ENCODE results near the gene CLCN6. TPM values are rescaled to one million over a fixed set of nuclear protein-coding genes. Genes with fewer than 3 reads are reported as not detected.

The CLCN6 gene
- total RNA-seq, 1 donor from 2014 or later = 94.3 TPM

GRCh38 chr1:11860083-11860482 lies 54.1 kb downstream of the CLCN6 start:
- Mint-ChIP-seq H3K4me1 (ENCODE audit: low read depth, unreplicated experiment) (no peaks in the 10 kb centered on the region), H3K4me3 (ENCODE audit: unreplicated experiment) (no peak overlapping the region), H3K27me3 (ENCODE audit: unreplicated experiment) (peaks cover 29% of the 10 kb centered on the region), H3K36me3 (ENCODE audit: unreplicated experiment) (peaks cover 10% of the 10 kb centered on the region), H3K27ac (ENCODE audit: unreplicated experiment) (no peak overlapping the region), H3K9me3 (ENCODE audit: unreplicated experiment) (peaks cover 3% of the 10 kb centered on the region)
- TF ChIP-seq, protein P1, sequence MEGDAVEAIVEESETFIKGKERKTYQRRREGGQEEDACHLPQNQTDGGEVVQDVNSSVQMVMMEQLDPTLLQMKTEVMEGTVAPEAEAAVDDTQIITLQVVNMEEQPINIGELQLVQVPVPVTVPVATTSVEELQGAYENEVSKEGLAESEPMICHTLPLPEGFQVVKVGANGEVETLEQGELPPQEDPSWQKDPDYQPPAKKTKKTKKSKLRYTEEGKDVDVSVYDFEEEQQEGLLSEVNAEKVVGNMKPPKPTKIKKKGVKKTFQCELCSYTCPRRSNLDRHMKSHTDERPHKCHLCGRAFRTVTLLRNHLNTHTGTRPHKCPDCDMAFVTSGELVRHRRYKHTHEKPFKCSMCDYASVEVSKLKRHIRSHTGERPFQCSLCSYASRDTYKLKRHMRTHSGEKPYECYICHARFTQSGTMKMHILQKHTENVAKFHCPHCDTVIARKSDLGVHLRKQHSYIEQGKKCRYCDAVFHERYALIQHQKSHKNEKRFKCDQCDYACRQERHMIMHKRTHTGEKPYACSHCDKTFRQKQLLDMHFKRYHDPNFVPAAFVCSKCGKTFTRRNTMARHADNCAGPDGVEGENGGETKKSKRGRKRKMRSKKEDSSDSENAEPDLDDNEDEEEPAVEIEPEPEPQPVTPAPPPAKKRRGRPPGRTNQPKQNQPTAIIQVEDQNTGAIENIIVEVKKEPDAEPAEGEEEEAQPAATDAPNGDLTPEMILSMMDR (IDR thresholded peaks at IDR 0.05; ENCODE audit: partially characterized antibody, unreplicated experiment) = no peak
- no peak for DNase-seq

DNA sequence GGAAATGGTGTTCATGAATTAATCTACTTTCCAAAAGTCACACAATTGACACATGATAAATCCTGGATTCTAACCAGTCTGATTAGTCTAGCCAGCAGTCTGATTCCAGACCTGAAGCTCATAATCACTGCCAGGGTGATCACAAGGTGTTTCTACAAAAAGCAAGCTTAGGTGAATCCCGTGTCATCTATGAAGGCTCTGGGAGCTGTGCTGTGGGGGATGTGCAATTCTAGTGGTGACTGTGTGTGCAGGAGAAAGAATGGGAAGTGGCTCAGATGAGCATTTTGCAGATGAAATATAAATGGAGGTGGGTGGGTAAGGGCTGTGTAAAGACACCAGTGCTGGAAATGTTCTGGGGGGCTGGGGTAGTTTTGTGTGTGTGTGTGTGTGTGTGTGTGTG lies 54.6 kb downstream of the CLCN6 start:
- Mint-ChIP-seq H3K36me3 (ENCODE audit: unreplicated experiment) (peaks cover 10% of the 10 kb centered on the region), H3K9me3 (ENCODE audit: unreplicated experiment) (peaks cover 3% of the 10 kb centered on the region), H3K27ac (ENCODE audit: unreplicated experiment) (no peak overlapping the region), H3K4me3 (ENCODE audit: unreplicated experiment) (no peak overlapping the region), H3K27me3 (ENCODE audit: unreplicated experiment) (peaks cover 28% of the 10 kb centered on the region), H3K4me1 (ENCODE audit: low read depth, unreplicated experiment) (no peaks in the 10 kb centered on the region)
- TF ChIP-seq, protein P1 (IDR thresholded peaks at IDR 0.05; ENCODE audit: partially characterized antibody, unreplicated experiment) = no peak
- DNase-seq = no peak

DNA sequence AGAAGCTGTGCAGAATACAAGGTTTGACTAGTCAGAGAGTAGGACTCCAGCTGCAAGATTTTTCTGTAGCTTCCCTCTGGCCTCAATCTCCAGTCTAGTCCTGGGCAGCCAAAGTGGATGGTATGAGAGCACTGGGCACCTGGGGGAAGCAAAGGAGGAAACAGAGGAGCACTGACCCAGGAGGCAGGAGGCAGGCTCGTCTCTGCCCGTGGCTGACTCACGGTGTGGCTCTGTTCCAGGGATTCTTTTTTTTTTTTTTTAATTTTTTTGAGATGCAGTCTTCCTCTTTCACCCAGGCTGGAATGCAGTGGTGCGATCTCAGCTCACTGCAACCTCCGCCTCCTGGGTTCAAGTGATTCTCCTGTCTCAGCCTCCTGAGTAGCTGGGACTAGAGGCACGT lies 56.9 kb downstream of the CLCN6 start:
- H3K4me3 Mint-ChIP-seq (ENCODE audit: unreplicated experiment) = no peak overlapping the region
- no peaks in the 10 kb centered on the region for H3K4me1 Mint-ChIP-seq (ENCODE audit: low read depth, unreplicated experiment)
- no peak for DNase-seq
- H3K36me3 Mint-ChIP-seq (ENCODE audit: unreplicated experiment) = peaks cover 10% of the 10 kb centered on the region
- peaks cover 25% of the 10 kb centered on the region for H3K27me3 Mint-ChIP-seq (ENCODE audit: unreplicated experiment)
- TF ChIP-seq, protein P1 (IDR thresholded peaks at IDR 0.05; ENCODE audit: partially characterized antibody, unreplicated experiment) = no peak
- H3K9me3 Mint-ChIP-seq (ENCODE audit: unreplicated experiment) = peaks cover 3% of the 10 kb centered on the region
- H3K27ac Mint-ChIP-seq (ENCODE audit: unreplicated experiment) = no peak overlapping the region

GRCh38 chr1:11868331-11868980 lies 62.5 kb downstream of the CLCN6 start:
- no peaks in the 10 kb centered on the region for H3K9me3 Mint-ChIP-seq (ENCODE audit: unreplicated experiment)
- no peak overlapping the region for H3K4me3 Mint-ChIP-seq (ENCODE audit: unreplicated experiment)
- no peak overlapping the region for H3K27ac Mint-ChIP-seq (ENCODE audit: unreplicated experiment)
- no peaks in the 10 kb centered on the region for H3K27me3 Mint-ChIP-seq (ENCODE audit: unreplicated experiment)
- TF ChIP-seq, protein P1 (IDR thresholded peaks at IDR 0.05; ENCODE audit: partially characterized antibody, unreplicated experiment) = no peak
- DNase-seq = no peak
- H3K4me1 Mint-ChIP-seq (ENCODE audit: low read depth, unreplicated experiment) = no peaks in the 10 kb centered on the region
- H3K36me3 Mint-ChIP-seq (ENCODE audit: unreplicated experiment) = no peaks in the 10 kb centered on the region

DNA sequence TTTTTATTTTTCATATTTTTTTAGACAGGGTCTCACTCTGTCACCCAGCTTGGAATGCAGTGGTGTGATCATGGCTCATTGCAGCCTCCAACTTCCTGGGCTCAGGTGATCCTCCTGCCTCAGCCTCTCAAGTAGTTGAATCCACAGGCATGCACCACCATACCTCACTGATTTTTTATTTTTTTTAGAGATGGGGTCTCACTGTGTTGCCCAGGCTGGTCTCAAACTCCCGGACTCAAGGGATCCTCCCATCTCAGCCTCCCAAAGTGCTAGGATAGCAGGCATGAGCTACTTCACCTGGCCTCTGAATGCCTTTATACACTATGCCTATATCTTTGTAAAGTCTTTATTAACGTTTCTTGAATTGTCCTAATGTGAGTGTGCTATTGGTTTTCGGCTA lies 63.1 kb downstream of the CLCN6 start:
- TF ChIP-seq, protein P1 (IDR thresholded peaks at IDR 0.05; ENCODE audit: partially characterized antibody, unreplicated experiment) = no peak
- Mint-ChIP-seq H3K27me3 (ENCODE audit: unreplicated experiment) (no peaks in the 10 kb centered on the region), H3K4me1 (ENCODE audit: low read depth, unreplicated experiment) (no peaks in the 10 kb centered on the region), H3K9me3 (ENCODE audit: unreplicated experiment) (no peaks in the 10 kb centered on the region), H3K27ac (ENCODE audit: unreplicated experiment) (no peak overlapping the region), H3K4me3 (ENCODE audit: unreplicated experiment) (no peak overlapping the region), H3K36me3 (ENCODE audit: unreplicated experiment) (no peaks in the 10 kb centered on the region)
- no peak for DNase-seq
